SU-DHL-6 (cell line): ENCODE measurements around the gene ATG2B.

Experiments
- CTCF ChIP-seq: fragments of 200-600 bp; sonication (generic); IDR thresholded peaks from one replicate; pipeline ENCODE4 v1.5.1; 2017; ENCODE audit warnings: antibody characterized with exemption, mild to moderate bottlenecking, low read length, moderate library complexity; ENCODE audit not compliant: insufficient read depth, poor library complexity, severe bottlenecking
- EZH2phosphoT487 ChIP-seq: fragments of 200-600 bp; sonication (generic), shearing (Covaris generic); conservative IDR thresholded peaks from 2 replicates; pipeline ENCODE4 v1.6.1; 2018; ENCODE audit warnings: mild to moderate bottlenecking, antibody characterized with exemption, low read length, moderate library complexity, mixed read lengths

GRCh38 chr14:96269359-96269710 is 93.8 kb downstream of the ATG2B start:
- TF ChIP-seq CTCF (no peak), EZH2phosphoT487 (no peak)
